22Rv1 (cell line): ENCODE results near the gene LRRC4B.
"Not testable (repeated sequence)": the region's sequence is repeated elsewhere in the genome, so short reads cannot be mapped to it uniquely, and the experiment has no call there.

Source experiments
- H3K27ac ChIP-seq: fragments of 450-650 bp; 2 replicates; pipeline ENCODE4 v1.5.1; 2017
- CTCF ChIP-seq: fragments of 450-650 bp; IDR thresholded peaks from 2 replicates; pipeline ENCODE4 v1.5.1; 2017; ENCODE audit warnings: mild to moderate bottlenecking
- ZFX ChIP-seq: fragments of 450-650 bp; IDR thresholded peaks from 2 replicates; pipeline ENCODE4 v1.6.1; 2017; ENCODE audit warnings: antibody characterized with exemption, borderline replicate concordance

Gene LRRC4B

DNA sequence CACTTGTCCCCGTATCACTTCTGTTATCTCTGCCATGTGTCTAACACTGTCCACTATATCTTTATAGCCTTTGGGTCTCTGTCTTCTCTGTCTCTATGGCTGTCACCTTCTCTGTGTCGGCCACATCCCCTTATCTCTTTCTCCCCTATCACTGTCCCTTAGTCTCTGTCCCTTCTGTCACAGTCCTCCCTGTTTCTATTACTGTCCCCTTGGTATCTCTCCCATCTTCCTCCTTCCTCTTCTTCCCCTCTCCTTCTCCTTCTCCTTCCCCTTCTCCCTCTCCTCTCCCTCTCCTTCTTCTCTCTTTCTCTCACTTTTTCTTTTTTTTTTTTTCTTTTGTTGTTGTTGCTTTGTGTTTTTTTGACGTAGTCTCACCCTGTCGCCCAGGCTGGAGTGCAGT is 34.7 kb upstream of the LRRC4B start:
- no peak overlapping the region for H3K27ac ChIP-seq
- TF ChIP-seq CTCF (no peak), ZFX (no peak)

DNA sequence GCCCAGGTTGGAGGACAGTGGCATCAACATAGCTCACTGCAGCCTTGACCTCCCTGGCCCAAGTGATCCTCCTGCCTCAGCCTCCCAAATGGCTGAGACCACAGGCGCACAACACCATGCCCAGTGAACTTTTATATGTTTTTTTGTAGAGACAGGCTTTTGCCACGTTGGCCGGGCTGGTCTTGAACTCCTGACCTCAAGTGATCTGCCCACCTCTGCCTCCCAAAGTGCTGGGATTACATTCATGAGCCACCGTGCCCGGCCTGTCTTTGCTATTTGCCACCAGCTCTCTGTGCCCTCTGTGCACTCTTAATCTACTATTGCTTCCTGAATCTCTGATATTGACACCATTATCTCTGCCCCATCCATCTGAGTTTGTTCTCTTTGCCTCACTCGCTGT is 34.3 kb upstream of the LRRC4B start:
- no peak overlapping the region for H3K27ac ChIP-seq
- TF ChIP-seq CTCF (no peak), ZFX (no peak)

DNA sequence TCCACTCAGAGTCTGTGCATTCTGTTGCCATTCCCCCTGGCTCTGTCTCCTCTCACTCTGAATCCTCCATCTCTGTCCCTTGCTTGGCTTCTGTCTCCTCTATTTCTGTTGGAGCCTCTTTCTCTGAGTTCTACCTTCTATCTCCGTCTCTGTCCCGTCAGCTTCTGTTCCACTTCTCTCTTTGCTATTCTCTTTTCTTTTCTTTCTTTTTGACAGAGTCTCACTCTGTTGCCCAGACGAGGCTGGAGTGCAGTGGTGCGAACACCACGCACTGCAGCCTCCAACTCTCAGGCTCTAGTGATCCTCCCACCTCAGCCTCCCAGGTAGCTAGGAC is 33.8 kb upstream of the LRRC4B start:
- no peak overlapping the region for H3K27ac ChIP-seq
- TF ChIP-seq ZFX: no peak
- no peak for TF ChIP-seq CTCF

DNA sequence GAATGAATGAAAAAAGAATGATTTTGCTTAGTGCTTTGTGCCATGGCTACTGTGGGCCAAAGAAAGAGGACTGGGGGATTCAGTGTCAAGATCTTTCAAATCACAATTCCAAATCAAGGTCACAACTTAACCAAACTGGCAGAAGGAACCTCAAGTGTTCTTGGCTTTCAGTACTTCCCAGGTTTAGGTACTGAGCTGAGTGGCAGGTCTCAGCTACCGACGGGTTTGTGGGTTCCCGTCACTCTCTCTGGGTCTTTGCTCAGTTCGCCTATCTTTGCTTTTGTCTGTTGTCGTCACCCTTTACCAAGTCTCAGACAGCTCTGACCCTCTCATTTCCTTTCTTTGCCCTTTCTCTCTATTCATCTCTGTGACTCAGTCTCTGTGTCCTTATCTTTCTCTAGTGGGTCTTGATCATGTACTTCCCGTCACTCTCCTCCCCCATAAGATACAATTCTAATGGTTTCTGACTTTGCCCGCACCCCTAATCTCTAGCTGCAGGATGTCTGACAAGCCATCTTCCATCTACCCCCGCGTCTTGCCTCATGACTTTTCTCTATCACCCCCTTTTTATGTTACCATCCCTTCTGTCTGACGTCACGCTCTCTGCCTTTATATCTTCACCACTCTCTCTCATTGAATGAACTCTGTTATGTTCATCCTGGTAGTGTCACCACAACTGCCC is 33.3 kb upstream of the LRRC4B start:
- H3K27ac ChIP-seq: no peak overlapping the region
- no peak for TF ChIP-seq ZFX
- no peak for TF ChIP-seq CTCF

- no peak for TF ChIP-seq ZFX
- TF ChIP-seq CTCF: no peak
- no peak overlapping the region for H3K27ac ChIP-seq
Observed at GRCh38 chr19:50599427-50599826, 31.2 kb upstream of the LRRC4B start.

DNA sequence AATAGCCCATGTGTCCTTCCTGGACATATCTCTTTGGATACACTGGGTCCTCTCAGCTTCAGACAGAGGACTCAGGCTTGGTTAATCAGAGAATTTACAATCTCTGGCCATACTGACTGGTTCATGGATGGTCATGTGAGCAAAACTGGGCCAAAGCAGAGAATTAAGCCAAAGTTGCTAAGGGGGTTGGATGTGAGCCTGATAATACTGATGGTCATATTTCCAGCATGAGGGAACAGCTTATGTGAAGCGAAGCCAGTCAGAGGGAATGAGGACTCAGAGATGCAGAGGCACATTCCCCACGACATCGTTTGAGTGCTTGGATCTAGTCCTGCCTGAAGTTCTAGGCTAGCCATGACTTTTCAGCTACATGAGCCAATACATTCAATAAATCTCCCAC is 22.0 kb upstream of the LRRC4B start:
- TF ChIP-seq ZFX (no peak), CTCF (no peak)
- no peak overlapping the region for H3K27ac ChIP-seq

GRCh38 chr19:50581795-50582660 is 13.8 kb upstream of the LRRC4B start:
- H3K27ac ChIP-seq: not testable (repeated sequence)
